ENCODE data around the gene PTGES.

- TF ChIP-seq POLR2AphosphoS5 (IDR thresholded peaks at IDR 0.05) (no peak), CTCF (IDR thresholded peaks at IDR 0.05) (no peak)
Observed at GRCh38 chr9:129712634-129713401, 40.0 kb downstream of the PTGES start.

Data from sigmoid colon (tissue), 4 donors.